Activated CD8-positive, alpha-beta T cell treated with anti-CD3 and anti-CD28 coated beads for 36 hours (primary cell): ENCODE measurements around the gene CHRM1. TPM values are rescaled to one million over a fixed set of nuclear protein-coding genes. Genes with fewer than 3 reads are reported as not detected.

ENCODE experiments used
- ATAC-seq: fragments of 200-7000 bp; cut with Tn5 transposase; one replicate; pipeline ENCODE4 v1.10.0; 2021; ENCODE audit warnings: mild to moderate bottlenecking, moderate library complexity
- CTCF ChIA-PET: fragments of 350-600 bp; sonication (Branson Sonifier 250); formaldehyde crosslinking; loops from one replicate; lab custom pipeline; 2021; ENCODE audit warnings: antibody characterized with exemption; lab: Charles Lee
- POLR2A ChIA-PET: fragments of 350-600 bp; sonication (Branson Sonifier 250); formaldehyde crosslinking; loops from one replicate; lab custom pipeline; 2021; ENCODE audit warnings: antibody characterized with exemption; lab: Charles Lee
- DNase-seq: peaks from one replicate; pipeline ENCODE4 v3.0.0-alpha.2; 2020
- H3K27ac Mint-ChIP-seq: one replicate; pipeline ENCODE4 v1.8.0; 2021; ENCODE audit warnings: mild to moderate bottlenecking, mixed read lengths
- H3K27me3 Mint-ChIP-seq: one replicate; pipeline ENCODE4 v1.8.0; 2021; ENCODE audit warnings: mixed read lengths
- H3K36me3 Mint-ChIP-seq: one replicate; pipeline ENCODE4 v1.8.0; 2021; ENCODE audit warnings: low read depth, mixed read lengths
- H3K4me1 Mint-ChIP-seq: one replicate; pipeline ENCODE4 v1.8.0; 2021; ENCODE audit warnings: low read depth, mixed read lengths
- H3K4me3 Mint-ChIP-seq: one replicate; pipeline ENCODE4 v1.8.0; 2021; ENCODE audit warnings: mild to moderate bottlenecking, moderate library complexity, mixed read lengths
- H3K9me3 Mint-ChIP-seq: one replicate; pipeline ENCODE4 v1.8.0; 2021; ENCODE audit warnings: mixed read lengths
- CTCF ChIP-seq: fragments of 200-600 bp; IDR thresholded peaks from one replicate; pipeline ENCODE4 v1.8.0; 2022; ENCODE audit warnings: antibody characterized with exemption, mild to moderate bottlenecking
- intact Hi-C: fragments of 100-400 bp; cut with micrococcal nuclease; formaldehyde crosslinking; loops from one replicate; pipeline ENCODE4 v1.10.0; 2022
- total RNA-seq, 2 experiments: library from RNA; stranded (reverse); gene quantifications; one replicate each; pipeline ENCODE4 v1.2.3, GENCODE V29; 2021

The CHRM1 gene
- total RNA-seq, 2 experiments from 2014 or later = not detected

GRCh38 chr11:62931499-62932278 is 10.5 kb upstream of the CHRM1 start:
- H3K27me3 Mint-ChIP-seq = peaks cover 34% of the 10 kb centered on the region
- DNase-seq (no peak), ATAC-seq (no peak)
- H3K4me1 Mint-ChIP-seq = no peaks in the 10 kb centered on the region
- no peak overlapping the region for H3K27ac Mint-ChIP-seq
- no peak for TF ChIP-seq CTCF
- no peaks in the 10 kb centered on the region for H3K9me3 Mint-ChIP-seq
- no peaks in the 10 kb centered on the region for H3K36me3 Mint-ChIP-seq
- ChIA-PET POLR2A (interaction anchor here (0.7 kb wide), 1 partner anchor 11 kb away, joined by 3 read pairs; no protein-coding TSS in a partner anchor), CTCF (interaction anchor here (1.2 to 2.1 kb wide), 4 partner anchors 15 to 92 kb away, joined by 4 to 10 read pairs (median 6); no protein-coding TSS in a partner anchor)
- intact Hi-C loops = no loop called here
- no peak overlapping the region for H3K4me3 Mint-ChIP-seq

GRCh38 chr11:62930666-62931065 is 9.5 kb upstream of the CHRM1 start:
- H3K36me3 Mint-ChIP-seq = no peaks in the 10 kb centered on the region
- no peaks in the 10 kb centered on the region for H3K9me3 Mint-ChIP-seq
- DNase-seq = no peak
- H3K4me1 Mint-ChIP-seq = peaks cover 8% of the 10 kb centered on the region
- H3K27ac Mint-ChIP-seq = no peak overlapping the region
- no peak for ATAC-seq
- no peak overlapping the region for H3K4me3 Mint-ChIP-seq
- no peak for TF ChIP-seq CTCF
- peaks cover 43% of the 10 kb centered on the region for H3K27me3 Mint-ChIP-seq
- ChIA-PET CTCF (interaction anchor here (1.6 to 2.1 kb wide), 2 partner anchors 24 to 93 kb away, joined by 6 to 10 read pairs; no protein-coding TSS in a partner anchor), POLR2A (no interaction called here)
- intact Hi-C loops = no loop called here

GRCh38 chr11:62930157-62930556 is 9.0 kb upstream of the CHRM1 start:
- ChIA-PET CTCF (interaction anchor here (0.8 kb wide), 1 partner anchor 24 kb away, joined by 3 read pairs; no protein-coding TSS in a partner anchor), POLR2A (no interaction called here)
- H3K4me3 Mint-ChIP-seq = no peak overlapping the region
- no peaks in the 10 kb centered on the region for H3K36me3 Mint-ChIP-seq
- TF ChIP-seq CTCF = no peak
- no peak for ATAC-seq
- DNase-seq = no peak
- intact Hi-C loops = no loop called here
- H3K4me1 Mint-ChIP-seq = peaks cover 13% of the 10 kb centered on the region
- H3K27ac Mint-ChIP-seq = no peak overlapping the region
- H3K9me3 Mint-ChIP-seq = no peaks in the 10 kb centered on the region
- peaks cover 49% of the 10 kb centered on the region for H3K27me3 Mint-ChIP-seq

GRCh38 chr11:62928011-62928410 is 6.8 kb upstream of the CHRM1 start:
- DNase-seq = no peak
- intact Hi-C loops = no loop called here
- Mint-ChIP-seq H3K36me3 (no peaks in the 10 kb centered on the region), H3K27me3 (peaks cover 56% of the 10 kb centered on the region), H3K4me3 (no peak overlapping the region), H3K4me1 (peaks cover 24% of the 10 kb centered on the region), H3K27ac (no peak overlapping the region), H3K9me3 (no peaks in the 10 kb centered on the region)
- CTCF ChIA-PET = interaction anchor here (1.2 to 2.0 kb wide), 2 partner anchors 22 to 24 kb away, joined by 3 to 9 read pairs; no protein-coding TSS in a partner anchor
- ATAC-seq = no peak
- no peak for TF ChIP-seq CTCF
- POLR2A ChIA-PET = no interaction called here
